Muscle of arm (tissue), 12 donors: ENCODE data around the gene USF1. TPM values are rescaled to one million over a fixed set of nuclear protein-coding genes. Genes with fewer than 3 reads are reported as not detected.
"Not testable (repeated sequence)": the region's sequence is repeated elsewhere in the genome, so short reads cannot be mapped to it uniquely, and the experiment has no call there.

Source experiments
- DNase-seq: peaks from one replicate; pipeline ENCODE4 v3.0.0-alpha.2; 2013
- polyA plus RNA-seq, 12 donors: library from polyadenylated mRNA; unstranded; fragments of 120-200 nt; gene quantifications; one replicate each; pipeline ENCODE4 v1.2.1, GENCODE V29; 2013; ENCODE audit not compliant: insufficient read length in 12 of 12

USF1 gene
- polyA plus RNA-seq, 12 donors = 24.8 to 51.5 (median 33.4) TPM; not detected in 1

DNA sequence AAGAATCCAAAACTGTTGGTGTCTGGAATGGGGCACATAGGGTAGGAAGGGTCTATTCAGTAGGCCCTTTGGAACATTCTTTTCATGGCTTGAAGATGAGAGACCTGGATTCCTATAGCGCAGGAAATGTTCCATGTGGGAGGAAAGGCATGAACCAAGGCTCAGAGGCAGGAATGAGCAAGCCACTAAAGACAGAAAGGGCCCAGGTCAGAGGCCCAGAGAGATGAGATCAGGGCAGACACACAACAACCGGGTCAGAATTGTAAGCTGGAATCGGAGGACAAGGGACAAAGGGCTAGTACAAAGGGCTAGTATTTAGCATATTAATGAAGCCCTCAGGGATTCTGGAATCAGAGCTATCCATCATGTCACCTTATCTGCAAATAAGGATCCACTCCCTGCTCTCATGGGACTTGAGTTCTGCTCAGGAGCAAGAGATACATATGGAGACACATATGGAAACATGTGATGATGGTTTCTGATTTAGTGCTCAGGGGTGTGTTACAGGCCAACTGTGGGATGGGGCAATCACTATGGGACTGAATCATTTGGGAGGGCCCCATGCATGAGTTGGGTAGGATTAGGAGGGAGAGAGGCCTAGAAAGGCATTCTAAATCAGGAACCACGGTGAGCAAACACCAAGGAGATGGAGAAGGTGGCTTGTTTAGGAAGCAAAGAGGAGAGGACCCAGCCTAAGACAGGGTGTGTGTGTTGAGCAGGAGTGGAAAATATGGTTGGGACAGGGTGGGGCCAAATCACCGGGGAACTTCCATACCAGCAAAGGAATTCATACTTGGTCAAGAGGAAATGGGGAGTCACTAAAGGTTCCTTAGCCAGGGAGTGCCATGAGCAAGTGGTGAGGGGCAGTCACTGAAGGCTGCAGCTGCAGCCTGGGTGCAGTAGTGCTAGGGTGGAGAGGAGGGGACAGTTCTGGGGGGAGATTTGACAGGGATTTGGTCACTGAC lies 34.9 kb upstream of the USF1 start:
- DNase-seq = no peak

DNA sequence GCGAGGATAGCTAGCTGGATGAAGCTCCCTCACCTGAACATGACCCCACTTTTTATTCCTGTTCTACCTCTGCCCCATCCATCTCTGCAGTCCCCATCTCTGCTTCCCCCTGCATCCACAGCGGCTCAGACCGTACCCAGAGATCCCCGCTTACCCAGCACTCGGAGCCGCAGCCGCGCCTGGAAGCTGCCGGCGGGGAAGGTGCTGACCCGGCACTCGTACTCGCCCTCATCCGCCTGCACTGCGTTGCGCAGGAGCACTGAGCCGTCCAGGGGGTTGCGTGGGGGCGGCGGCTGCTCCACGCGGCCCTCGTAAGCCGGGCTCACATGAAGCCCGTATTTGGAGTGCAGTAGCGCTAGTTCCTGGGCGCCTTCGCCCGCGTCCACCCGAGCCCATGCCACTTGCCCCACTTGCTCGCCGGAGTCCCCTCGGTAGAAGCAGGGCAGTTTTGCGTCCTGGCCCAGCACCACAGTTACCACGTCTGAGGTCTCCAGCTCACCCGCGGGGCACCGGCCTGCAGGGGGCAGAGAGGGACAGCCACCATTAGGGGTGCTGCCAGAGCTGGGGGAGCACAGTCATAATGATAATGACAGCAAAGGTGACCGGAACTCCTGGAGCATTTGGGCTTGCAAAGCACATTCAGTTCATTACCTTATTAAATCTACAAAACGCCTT lies 33.8 kb upstream of the USF1 start:
- no peak for DNase-seq

DNA sequence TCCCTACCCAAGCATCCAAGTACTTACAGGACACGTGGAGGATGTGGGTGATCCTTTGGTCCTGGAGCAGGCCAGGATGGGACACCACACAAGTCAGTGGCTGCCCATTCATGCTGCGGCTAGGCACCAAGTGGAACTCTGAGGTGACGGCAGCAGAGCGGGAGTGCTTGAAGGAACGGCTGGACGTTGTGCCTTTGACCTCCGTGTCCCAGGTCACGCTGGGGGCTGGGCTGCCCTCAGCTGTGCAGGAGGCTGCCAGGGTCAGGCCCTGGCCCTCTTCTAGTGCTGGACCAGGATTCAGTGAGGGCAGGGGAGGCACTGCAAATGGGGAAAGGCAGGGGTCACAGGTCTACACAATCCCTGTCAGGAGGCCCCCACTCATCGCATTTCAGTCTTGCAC lies 31.6 kb upstream of the USF1 start:
- no peak for DNase-seq

DNA sequence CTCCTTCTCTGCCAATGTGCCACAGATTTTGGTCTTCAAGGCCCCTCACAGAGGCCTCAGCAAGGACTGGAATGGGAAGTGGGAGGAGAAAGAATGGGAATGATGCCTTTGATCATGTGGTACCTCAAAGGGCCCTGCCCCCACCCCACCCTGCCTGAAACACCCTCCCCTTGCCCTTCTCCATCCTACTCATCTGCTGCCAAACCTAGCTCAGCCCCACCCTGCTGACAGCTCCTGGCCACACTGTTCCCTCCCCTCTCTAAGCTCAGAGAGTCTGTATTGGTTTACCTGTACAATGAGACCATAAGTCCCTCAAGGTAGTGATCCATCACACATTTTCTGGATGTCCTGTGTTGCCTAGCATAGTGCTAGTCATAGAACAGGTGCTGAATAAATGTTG lies 30.6 kb upstream of the USF1 start:
- DNase-seq = no peak

DNA sequence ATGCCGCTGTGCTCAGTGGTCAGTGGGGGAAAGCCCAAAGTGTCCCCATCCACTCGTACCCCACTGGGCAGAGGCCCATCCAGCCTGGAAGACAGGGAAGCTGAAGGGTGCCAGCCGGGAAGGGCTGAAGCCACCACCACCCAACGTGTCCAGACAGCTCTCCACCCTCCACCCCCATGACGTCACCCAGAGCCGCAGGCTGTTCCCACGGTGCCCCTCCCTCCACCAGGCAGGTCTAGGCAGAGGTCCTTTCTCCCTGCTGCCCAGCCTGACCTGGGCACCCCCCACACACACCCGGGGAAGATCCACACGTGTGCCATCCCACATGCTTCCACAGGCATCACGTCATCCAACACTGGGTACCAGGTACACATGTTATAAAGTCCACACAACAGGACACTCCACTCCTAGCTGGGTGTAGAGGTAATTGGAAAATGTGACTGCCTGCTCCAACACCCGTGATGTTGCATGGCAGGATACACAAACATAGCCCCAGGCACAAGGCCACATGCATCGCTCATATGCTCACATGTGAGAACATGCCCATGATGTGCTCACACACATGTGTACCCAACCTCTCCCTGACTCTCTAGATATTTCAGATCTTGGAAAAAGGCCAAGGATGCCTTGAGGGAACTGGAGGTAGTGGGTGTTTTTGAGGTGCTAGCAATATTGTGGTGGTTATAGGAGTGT lies 29.0 kb upstream of the USF1 start:
- DNase-seq = no peak

DNA sequence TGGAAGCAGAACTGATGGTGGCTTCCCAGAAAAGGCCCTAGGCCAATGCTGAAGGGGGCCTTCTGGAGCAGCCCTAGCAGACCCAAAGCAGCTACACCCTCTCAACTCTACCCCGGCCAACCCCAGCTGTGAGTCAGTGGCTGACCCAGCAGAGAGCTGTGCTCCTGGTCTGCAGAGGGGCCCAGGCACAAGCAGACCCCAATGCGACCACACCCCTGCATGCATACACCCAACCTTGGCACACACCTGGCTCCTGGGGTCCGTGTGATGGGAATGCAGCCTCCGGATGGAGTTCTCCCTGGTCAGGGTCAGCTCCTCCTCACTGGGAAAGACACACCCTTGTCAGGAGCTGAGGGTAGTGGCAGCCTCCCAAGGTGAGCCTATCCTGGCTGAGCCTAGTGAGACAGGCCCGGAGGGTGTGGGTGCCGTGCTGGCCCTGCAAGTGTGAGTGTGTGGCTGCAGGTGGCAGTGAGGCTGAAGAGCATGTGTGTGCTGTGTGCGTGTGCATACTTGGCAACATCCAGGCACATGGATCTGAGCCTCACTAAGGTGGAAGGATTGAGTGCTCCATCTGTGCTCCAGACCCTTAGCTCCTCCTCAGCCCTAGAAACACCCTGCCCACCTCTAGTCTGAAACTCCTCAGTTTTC lies 27.8 kb upstream of the USF1 start:
- DNase-seq = no peak

DNA sequence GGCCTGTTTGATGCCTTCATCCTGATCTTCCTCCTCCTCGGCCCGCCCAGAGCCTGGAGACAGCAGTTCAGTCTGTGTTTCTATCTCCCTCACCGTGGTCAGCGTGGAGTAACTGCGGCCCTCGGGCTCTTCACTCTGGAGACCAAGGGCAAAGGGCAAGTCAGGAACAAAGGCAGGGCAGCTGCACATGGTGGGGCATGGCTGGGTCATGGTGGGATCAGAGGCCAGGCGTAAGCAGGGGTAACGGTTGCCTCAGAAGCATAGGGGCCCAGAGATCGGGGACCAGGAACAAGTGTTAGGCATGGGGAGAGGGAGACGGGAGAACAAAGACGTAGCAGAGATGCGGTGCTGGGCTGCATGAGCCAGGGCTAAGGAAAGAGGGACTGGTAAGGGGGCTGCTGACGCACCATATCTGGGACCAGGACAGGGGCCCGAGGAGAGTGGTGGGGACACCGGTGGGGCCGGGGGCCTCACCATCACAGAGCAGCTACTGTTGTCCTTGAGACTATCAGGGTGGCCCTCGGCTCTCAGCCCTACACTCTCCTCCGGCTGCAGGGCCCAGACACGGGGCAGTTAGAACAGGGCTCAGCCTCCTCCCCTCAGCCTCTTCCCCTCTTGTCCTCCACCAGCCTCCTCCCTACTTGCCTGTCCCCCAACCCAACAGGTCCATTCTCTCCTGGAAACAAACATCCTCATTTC lies 27.1 kb upstream of the USF1 start:
- no peak for DNase-seq

DNA sequence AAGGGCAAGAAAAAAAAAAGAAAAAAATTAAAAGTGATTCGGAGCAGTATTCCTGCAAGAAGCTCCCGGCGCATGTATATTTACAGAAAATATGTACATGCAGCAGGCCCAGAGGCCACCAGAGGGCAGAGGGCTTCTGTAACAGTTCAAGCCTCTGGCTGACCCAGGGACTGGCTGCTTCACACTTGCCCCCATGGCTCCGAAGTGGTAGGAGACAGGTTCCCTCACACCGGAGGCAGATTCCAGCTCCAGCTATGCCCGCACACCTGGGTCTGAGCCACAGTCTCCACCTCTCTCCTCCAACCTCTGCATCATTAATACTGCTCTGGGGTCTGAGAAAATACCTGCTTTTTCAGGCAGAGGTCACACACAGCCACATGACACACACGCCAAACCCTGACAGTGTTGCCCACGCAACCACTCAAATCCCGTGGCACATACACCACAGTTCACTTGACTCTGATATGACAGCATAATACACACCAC lies 26.2 kb upstream of the USF1 start:
- DNase-seq = peak; percentile 35

DNA sequence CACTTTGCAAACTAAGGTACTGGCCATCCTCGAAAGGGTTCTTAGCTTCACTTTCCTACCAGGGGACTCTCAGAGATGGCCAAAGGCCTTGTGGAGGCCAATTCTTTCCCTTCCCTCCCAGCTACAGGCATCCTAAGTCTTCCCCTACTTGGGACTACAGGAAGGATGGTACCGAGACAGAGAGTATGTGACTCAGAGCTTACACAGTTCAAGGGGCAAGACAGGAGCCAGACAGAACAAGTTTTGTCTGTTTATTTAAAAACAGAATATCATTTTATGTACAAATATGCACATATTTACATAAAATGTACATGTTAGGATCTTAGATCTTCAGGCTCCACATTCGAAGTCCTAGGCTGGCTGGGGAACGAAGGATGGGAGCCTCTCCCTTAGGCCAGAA lies 25.0 kb upstream of the USF1 start:
- no peak for DNase-seq

DNA sequence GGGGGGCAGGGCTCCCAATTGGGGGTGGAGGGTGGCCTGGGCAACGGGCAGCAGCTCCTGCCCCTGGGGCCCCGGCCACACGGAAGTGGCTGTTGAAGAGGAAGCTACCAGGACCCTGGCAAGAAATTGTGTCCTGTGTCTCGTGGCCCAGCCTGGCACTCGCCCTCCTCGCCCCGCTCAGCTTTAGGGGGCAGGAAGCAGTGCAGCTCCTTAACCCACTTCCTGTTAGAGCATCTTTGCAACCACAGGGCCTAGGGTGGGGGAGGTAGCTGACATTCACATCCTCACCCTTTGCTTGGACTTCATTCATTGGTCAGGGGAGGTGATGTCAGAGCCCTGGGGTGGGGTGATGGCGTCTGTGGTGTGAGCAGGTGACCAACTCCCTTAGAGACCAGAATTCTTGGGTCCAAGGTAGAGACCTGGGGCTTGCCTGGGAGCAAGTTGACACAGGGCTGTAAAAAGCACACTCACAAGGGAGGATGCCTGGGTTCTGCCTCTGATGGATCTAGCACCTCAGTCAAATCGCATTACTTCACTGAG lies 24.0 kb upstream of the USF1 start, which contains the start of gene ARHGAP30:
ARHGAP30 (minus strand) TSS at position 161 of the 540 bp plus-strand sequence. CDS start 267 bp downstream, outside the sequence.
- peak; percentile 11 for DNase-seq

DNA sequence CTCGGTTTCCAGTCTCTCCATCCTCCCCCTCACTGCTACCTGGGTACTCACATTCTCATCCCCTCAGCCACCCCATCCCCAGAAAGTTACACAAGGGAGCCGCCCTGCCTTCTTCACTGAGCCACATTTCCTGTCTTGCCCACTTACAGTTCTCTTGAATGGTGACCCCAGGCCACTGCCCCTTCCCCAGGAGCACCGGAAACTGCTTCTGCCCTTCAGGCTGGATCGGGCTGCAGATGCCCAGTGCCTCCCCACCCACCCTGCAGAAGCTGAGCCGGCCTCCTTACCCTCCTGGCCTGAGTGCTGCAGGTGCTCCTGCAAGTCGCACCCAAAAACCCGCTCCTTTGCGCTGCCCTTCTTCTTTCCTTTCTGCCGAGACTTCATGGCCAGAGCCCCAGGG lies 23.5 kb upstream of the USF1 start:
- DNase-seq = no peak

DNA sequence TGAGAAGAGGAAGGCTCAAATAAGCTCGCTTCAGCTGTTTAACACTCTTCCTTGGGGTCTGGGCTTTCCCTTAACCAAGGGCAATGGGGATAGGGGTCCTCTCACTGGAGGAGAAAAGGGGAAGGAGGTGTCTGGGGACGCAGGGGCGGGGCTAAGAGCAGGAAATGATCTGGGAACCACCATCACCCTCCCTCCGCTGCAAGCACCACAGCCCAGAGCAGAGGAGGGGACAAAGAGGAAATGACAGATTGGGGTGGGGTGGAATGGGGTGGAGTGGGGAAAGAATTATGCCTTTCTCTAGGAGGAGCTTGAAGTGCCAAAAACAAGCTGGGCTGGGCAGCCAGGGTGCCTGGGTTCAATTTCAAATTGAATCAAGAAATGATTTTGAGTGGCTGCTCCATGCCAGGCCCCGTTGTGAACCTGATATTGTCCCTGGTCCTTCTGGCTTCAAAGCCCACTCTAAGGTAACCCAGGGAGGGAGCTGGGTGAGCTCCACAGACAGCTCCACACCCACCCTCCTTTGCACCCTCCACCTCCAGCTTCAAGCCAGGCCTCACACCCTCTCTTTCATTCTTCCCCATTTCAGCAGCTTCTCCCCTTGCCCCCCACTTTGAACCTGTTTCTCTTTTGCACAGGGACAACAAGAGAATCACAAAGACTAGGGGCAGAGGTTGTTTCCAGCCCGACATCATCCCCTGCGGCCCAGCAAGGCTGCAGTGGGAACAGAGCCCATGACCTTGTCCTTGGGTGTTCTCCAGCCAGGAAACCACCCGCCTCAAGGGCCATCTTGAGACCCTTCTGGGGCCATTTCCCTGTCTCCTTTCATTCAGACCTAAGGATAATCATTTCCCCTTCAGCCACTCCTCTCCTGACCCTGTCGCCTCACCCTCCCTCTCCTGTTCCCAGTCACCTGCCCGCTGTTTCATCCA lies 22.8 kb upstream of the USF1 start:
- DNase-seq = peak; percentile 37

DNA sequence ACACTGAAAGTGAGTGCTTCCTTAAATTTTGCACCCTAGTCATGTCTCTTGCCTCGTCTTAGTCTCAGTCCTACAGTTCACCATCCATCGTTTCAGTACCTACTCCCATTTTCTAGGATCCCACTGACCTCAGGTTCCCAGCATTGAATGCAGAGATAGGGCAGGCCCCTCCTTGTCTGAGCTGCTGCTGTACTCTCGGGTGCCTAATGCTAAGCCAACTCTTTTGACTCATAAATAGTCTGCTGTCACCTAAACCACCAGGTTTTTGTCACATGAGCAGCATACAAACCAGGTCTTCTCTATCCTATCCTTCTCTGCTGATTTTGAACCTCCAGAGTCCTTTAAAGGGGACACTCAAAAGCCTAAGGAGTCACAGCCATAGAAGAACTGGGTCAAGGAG lies 20.9 kb upstream of the USF1 start:
- no peak for DNase-seq

DNA sequence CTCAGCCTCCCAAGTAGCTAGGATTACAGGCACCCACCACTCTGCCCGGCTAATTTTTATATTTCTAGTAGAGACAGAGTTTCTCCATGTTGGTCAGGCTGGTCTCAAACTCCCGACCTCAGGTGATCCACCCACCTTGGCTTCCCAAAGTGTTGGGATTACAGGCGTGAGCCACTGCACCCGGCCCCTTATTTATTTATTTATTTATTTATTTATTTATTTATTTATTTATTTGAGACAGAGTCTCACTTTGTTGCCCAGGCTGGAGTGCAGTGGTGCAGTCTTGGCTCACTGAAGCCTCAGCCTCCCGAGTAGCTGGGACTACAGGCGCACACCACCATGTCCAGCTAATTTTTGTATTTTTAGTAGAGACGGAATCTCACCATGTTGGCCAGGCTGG lies 19.9 kb upstream of the USF1 start:
- not testable (repeated sequence) for DNase-seq

DNA sequence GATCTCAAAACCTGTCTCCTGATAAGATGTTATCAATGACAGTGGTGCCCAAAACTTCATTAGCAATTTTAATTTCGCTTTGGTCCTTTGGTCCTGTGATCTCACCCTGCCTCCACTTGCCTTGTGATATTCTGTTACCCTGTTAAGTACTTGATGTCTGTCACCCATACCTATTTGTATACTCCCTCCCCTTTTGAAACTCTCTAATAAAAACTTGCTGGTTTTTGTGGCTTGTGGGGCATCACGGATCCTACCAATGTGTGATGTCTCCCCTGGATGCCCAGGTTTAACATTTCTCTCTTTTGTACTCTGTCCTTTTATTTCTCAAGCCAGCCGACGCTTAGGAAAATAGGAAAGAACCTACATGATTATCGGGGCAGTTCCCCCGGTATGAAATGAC lies 18.2 kb upstream of the USF1 start:
- DNase-seq = not testable (repeated sequence)

DNA sequence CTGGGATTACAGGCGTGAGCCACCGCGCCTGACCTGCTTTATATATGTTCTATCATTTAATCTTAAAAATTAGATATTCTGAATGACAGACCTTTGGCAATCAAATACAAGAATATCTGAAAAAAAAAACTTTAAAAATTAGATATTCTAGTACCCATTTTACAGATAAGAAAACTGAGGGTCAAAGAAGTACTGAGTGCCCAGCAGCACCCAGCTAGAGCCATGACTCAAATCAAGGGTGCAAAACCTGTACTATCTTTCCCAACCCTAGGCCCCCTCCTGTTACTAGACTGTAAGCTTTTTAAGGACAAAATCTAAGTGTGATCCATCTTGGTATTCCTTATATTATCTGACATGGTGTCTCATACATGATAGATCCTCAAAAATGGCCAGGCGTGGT lies 15.6 kb upstream of the USF1 start:
- DNase-seq = no peak

DNA sequence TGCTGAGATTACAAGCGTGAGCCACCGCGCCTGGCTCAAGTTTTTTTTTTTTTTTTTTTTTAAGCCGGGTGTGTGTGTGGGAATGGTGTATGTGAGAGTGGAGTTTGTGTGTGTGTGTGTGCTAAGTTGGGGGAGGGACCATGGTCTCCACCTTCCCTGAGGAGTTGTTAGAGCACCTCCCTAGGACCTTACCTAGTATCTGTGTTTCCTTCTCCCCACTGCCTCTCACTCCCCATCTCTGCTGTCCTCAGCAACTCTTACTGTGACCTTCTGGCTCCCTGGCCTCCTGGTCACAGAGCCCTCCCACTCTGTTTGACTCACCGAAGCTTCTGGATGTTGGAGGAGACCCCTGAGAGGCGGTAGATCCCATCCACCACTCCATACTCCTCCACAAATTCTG lies 13.5 kb upstream of the USF1 start:
- DNase-seq = no peak

DNA sequence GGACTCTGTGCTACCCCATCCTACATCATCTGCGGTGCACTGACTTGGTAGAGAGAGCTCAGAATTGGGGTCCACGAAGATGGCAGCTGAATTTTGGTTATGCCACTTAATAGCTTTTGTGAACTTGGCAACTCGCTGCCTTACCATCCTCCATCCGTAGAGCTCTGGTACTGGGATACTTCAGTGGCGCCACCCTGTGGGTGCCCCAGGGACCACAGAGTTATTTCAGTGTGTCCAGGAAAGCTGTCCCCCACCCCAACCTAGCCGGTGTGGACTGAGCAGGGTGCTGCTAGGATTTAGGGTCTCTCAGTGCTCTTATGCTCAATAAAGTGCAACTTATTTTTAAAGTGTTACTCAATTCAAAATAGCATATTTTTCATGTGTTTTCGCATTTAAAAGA lies 9.0 kb upstream of the USF1 start:
- no peak for DNase-seq

DNA sequence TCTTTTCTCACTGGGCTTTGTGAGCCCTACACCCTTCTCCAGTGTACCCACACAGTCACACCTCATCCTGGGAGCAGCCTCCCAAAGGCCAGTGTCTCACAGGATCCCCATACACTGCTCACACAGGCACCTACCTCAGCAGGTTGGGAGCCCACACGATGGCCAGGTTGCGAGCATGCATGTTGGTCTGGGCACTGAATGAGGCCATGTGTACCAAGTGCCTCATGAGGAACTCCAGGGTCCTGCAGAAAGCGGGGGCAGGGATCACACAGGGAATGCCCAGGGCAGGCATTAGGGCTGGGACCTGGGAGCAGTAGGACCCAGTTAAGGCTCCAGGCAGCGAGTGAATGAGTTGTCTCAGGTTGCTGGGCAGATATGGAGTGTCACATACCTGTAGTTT lies 8.5 kb upstream of the USF1 start:
- DNase-seq = no peak

DNA sequence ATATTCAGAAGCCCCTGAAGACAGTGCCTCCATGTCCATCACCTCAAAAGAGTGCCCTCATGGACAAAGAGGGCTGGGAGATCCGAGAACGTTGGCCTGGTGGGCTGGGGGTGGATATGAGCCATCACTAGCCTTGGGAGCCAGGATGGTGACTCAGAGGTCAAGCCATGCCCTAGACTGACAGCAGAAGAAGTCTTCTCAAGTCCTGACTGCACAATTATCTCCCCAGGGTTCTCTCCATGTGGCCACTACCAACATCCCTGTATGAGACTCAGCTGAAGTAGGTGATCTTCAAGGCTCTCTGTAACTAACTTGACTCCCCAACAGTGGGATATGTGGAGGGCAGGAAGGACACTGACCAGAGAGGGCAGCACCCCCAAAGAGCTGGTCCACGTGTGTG lies 7.1 kb upstream of the USF1 start:
- no peak for DNase-seq
